SK-N-SH treated with all-trans-retinoic acid at 6 μM for 48 hours (cell line): ENCODE measurements around the gene HHATL.

Experiments used
- ARNTL ChIP-seq: fragments of 450-650 bp; formaldehyde crosslinking; IDR thresholded peaks from 2 replicates; pipeline ENCODE4 v1.5.0; 2020; ENCODE audit warnings: low read depth, mild to moderate bottlenecking, moderate library complexity, borderline replicate concordance
- CREB5 ChIP-seq: fragments of 250-450 bp; sonication (Bioruptor Pico); IDR thresholded peaks from 2 replicates; pipeline ENCODE4 v1.5.1; 2020; ENCODE audit warnings: low read depth, mild to moderate bottlenecking, moderate library complexity
- ESRRG ChIP-seq: fragments of 250-450 bp; sonication (Bioruptor Pico); IDR thresholded peaks from 2 replicates; pipeline ENCODE4 v1.6.1; 2021; ENCODE audit warnings: mild to moderate bottlenecking
- PATZ1 ChIP-seq: fragments of 250-450 bp; sonication (Bioruptor Pico); IDR thresholded peaks from 2 replicates; pipeline ENCODE4 v1.8.0; 2020; ENCODE audit warnings: mild to moderate bottlenecking, moderate library complexity, borderline replicate concordance
- RARB ChIP-seq: fragments of 250-450 bp; sonication (Bioruptor Pico); IDR thresholded peaks from 2 replicates; pipeline ENCODE4 v1.8.0; 2021; ENCODE audit warnings: mild to moderate bottlenecking, moderate library complexity
- TOX ChIP-seq: fragments of 250-450 bp; sonication (Bioruptor Pico); IDR thresholded peaks from 2 replicates; pipeline ENCODE4 v1.8.0; 2021; ENCODE audit warnings: mild to moderate bottlenecking, moderate library complexity, borderline replicate concordance
- TSHZ2 ChIP-seq: fragments of 250-450 bp; sonication (Bioruptor Pico); IDR thresholded peaks from 2 replicates; pipeline ENCODE4 v1.5.0; 2020; ENCODE audit warnings: mild to moderate bottlenecking, moderate library complexity
- ZFP3 ChIP-seq: fragments of 250-450 bp; sonication (Bioruptor Pico); IDR thresholded peaks from 2 replicates; pipeline ENCODE4 v1.5.0; 2020; ENCODE audit warnings: mild to moderate bottlenecking, moderate library complexity
- ZFP30 ChIP-seq: fragments of 450-650 bp; formaldehyde crosslinking; IDR thresholded peaks from 2 replicates; pipeline ENCODE4 v1.5.0; 2022; ENCODE audit warnings: mild to moderate bottlenecking, moderate library complexity
- ZNF70 ChIP-seq: fragments of 450-650 bp; formaldehyde crosslinking; IDR thresholded peaks from 2 replicates; pipeline ENCODE4 v1.5.0; 2020; ENCODE audit warnings: mild to moderate bottlenecking, moderate library complexity
- ZNF8 ChIP-seq: fragments of 450-650 bp; formaldehyde crosslinking; IDR thresholded peaks from 2 replicates; pipeline ENCODE4 v1.5.0; 2020; ENCODE audit warnings: mild to moderate bottlenecking, moderate library complexity
- TF ChIP-seq, protein P1 (sequence below): fragments of 250-450 bp; sonication (Bioruptor Pico); IDR thresholded peaks from 2 replicates; pipeline ENCODE4 v1.8.0; 2021; ENCODE audit warnings: low read depth, mild to moderate bottlenecking, moderate library complexity, borderline replicate concordance

GRCh38 chr3:42732196-42732828 lies 29.7 kb upstream of the HHATL start:
- TF ChIP-seq PATZ1 (CRISPR knock-in tag), result no peak
- no peak for TF ChIP-seq TOX (CRISPR knock-in tag)
- TF ChIP-seq ZFP3 (CRISPR knock-in tag), result no peak
- no peak for TF ChIP-seq CREB5
- TF ChIP-seq ARNTL, result no peak
- TF ChIP-seq ESRRG (CRISPR knock-in tag), result no peak
- no peak for TF ChIP-seq ZFP30 (CRISPR knock-in tag)
- no peak for TF ChIP-seq ZNF70 (CRISPR knock-in tag)
- TF ChIP-seq, protein P1, sequence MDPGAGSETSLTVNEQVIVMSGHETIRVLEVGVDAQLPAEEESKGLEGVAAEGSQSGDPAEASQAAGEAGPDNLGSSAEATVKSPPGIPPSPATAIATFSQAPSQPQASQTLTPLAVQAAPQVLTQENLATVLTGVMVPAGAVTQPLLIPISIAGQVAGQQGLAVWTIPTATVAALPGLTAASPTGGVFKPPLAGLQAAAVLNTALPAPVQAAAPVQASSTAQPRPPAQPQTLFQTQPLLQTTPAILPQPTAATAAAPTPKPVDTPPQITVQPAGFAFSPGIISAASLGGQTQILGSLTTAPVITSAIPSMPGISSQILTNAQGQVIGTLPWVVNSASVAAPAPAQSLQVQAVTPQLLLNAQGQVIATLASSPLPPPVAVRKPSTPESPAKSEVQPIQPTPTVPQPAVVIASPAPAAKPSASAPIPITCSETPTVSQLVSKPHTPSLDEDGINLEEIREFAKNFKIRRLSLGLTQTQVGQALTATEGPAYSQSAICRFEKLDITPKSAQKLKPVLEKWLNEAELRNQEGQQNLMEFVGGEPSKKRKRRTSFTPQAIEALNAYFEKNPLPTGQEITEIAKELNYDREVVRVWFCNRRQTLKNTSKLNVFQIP (CRISPR knock-in tag), result no peak
- TF ChIP-seq TSHZ2 (CRISPR knock-in tag), result no peak
- no peak for TF ChIP-seq RARB (CRISPR knock-in tag)
- no peak for TF ChIP-seq ZNF8 (CRISPR knock-in tag)
